IMR-90 (cell line): ENCODE data around the gene POU4F1.

Experiments used
- BHLHE40 ChIP-seq: fragments of 150-350 bp; IDR thresholded peaks from 2 replicates; pipeline ENCODE4 v1.6.1; 2016; ENCODE audit warnings: mild to moderate bottlenecking, low read depth, low read length
- CEBPB ChIP-seq: IDR thresholded peaks from 2 replicates; pipeline ENCODE4 v1.6.1; 2012; ENCODE audit warnings: low read depth, low read length, improper control_type of control experiment
- CTCF ChIP-seq: conservative IDR thresholded peaks from 2 replicates; pipeline ENCODE4 v1.5.1; 2012; ENCODE audit warnings: mild to moderate bottlenecking, low read depth, low read length, improper control_type of control experiment
- MAZ ChIP-seq: IDR thresholded peaks from 2 replicates; pipeline ENCODE4 v1.6.1; 2012; ENCODE audit warnings: low read depth, mild to moderate bottlenecking, low read length, improper control_type of control experiment, moderate library complexity, borderline replicate concordance
- NFE2L2 ChIP-seq: fragments of 150-350 bp; IDR thresholded peaks from 2 replicates; pipeline ENCODE4 v1.6.1; 2016; ENCODE audit warnings: low read depth, mild to moderate bottlenecking, low read length
- POLR2A ChIP-seq: IDR thresholded peaks from 2 replicates; pipeline ENCODE4 v1.6.1; 2012; ENCODE audit warnings: mild to moderate bottlenecking, low read depth, low read length
- RAD21 ChIP-seq: IDR thresholded peaks from 2 replicates; pipeline ENCODE4 v1.6.1; 2012; ENCODE audit warnings: low read length, improper control_type of control experiment
- RCOR1 ChIP-seq: IDR thresholded peaks from 2 replicates; pipeline ENCODE4 v1.6.1; 2012; ENCODE audit warnings: mild to moderate bottlenecking, low read length, improper control_type of control experiment; ENCODE audit not compliant: insufficient replicate concordance
- RFX5 ChIP-seq: IDR thresholded peaks from 2 replicates; pipeline ENCODE4 v1.8.0; 2012; ENCODE audit warnings: low read depth, mild to moderate bottlenecking, low read length, moderate library complexity
- SMC3 ChIP-seq: fragments of 150-350 bp; IDR thresholded peaks from 2 replicates; pipeline ENCODE4 v1.6.1; 2016; ENCODE audit warnings: low read depth, mild to moderate bottlenecking, antibody characterized with exemption, low read length, moderate library complexity

GRCh38 chr13:78652651-78653050 lies 49.3 kb upstream of the POU4F1 start:
- TF ChIP-seq CTCF: no peak
- no peak for TF ChIP-seq RCOR1
- no peak for TF ChIP-seq POLR2A
- no peak for TF ChIP-seq RFX5
- no peak for TF ChIP-seq SMC3
- no peak for TF ChIP-seq NFE2L2
- no peak for TF ChIP-seq CEBPB
- TF ChIP-seq MAZ: no peak
- TF ChIP-seq BHLHE40: no peak
- no peak for TF ChIP-seq RAD21
